Lung (tissue), 12 donors: Measurements from ENCODE around the gene UGDH. TPM values are rescaled to one million over a fixed set of nuclear protein-coding genes. Genes with fewer than 3 reads are reported as not detected.
"Not testable (repeated sequence)": the region's sequence is repeated elsewhere in the genome, so short reads cannot be mapped to it uniquely, and the experiment has no call there.

Experiments used
- ATAC-seq: fragments of 200-7000 bp; cut with Tn5 transposase; one replicate; pipeline ENCODE4 v1.9.1; 2020; ENCODE audit warnings: moderate number of reproducible peaks; ENCODE audit not compliant: insufficient read depth, low FRiP score
- DNase-seq, 3 donors: peaks; one replicate each; pipeline ENCODE4 v3.0.0-alpha.2; 2013 to 2017
- H3K27ac ChIP-seq, 2 donors: one replicate each; pipeline ENCODE4 v1.5.1; 2013; ENCODE audit warnings: mild to moderate bottlenecking in 2 of 2, moderate library complexity in 2 of 2, control low read depth in 1 of 2, inconsistent platforms in 1 of 2, low read depth in 1 of 2, low read length in 1 of 2
- H3K27me3 ChIP-seq, 3 donors: one replicate each; pipeline ENCODE4 v1.5.1; 2013; ENCODE audit warnings: low read length in 2 of 3; ENCODE audit not compliant: control insufficient read depth in 3 of 3, insufficient read depth in 3 of 3
- H3K36me3 ChIP-seq, 4 donors: one replicate each; pipeline ENCODE4 v1.5.1; 2013; ENCODE audit warnings: low read length in 4 of 4, mild to moderate bottlenecking in 1 of 4, moderate library complexity in 1 of 4; ENCODE audit not compliant: control insufficient read depth in 4 of 4, insufficient read depth in 4 of 4
- H3K4me1 ChIP-seq, 5 donors: one replicate each; pipeline ENCODE4 v1.5.1; 2013; ENCODE audit warnings: low read length in 5 of 5, mild to moderate bottlenecking in 2 of 5, moderate library complexity in 1 of 5; ENCODE audit not compliant: control insufficient read depth in 5 of 5, insufficient read depth in 5 of 5
- H3K4me3 ChIP-seq: one replicate; pipeline ENCODE4 v1.5.1; 2013; ENCODE audit warnings: mild to moderate bottlenecking, control low read depth, moderate library complexity
- H3K9ac ChIP-seq, 2 donors: one replicate each; pipeline ENCODE4 v1.5.1; 2013; ENCODE audit warnings: low read length in 2 of 2, control low read depth in 1 of 2; ENCODE audit not compliant: insufficient read depth in 1 of 2
- H3K9me3 ChIP-seq, 4 donors: one replicate each; pipeline ENCODE4 v1.5.1; 2013; ENCODE audit warnings: low read length in 3 of 4, mild to moderate bottlenecking in 1 of 4, moderate library complexity in 1 of 4; ENCODE audit not compliant: control insufficient read depth in 4 of 4, insufficient read depth in 3 of 4
- WGBS, 2 donors: extraction: QIAGEN DNeasy Blood & Tissue Kit; methylation state at CpG; one replicate each; pipeline ENCODE4 v1.1.7; 2013; 5-methylcytosine and 5-hydroxymethylcytosine counted together
- polyA plus RNA-seq, 2 donors: library from polyadenylated mRNA; stranded (reverse); fragments of 200-250 nt; gene quantifications; one replicate each; pipeline ENCODE4 v1.2.1, GENCODE V29; 2013
- total RNA-seq, 2 donors: library from RNA; depleted of rRNA in 1 of 2; stranded (reverse); fragments of >200 nt in 1 of 2; gene quantifications; one replicate each; pipeline ENCODE4 v1.2.1, GENCODE V29; 2014 to 2021
- TF ChIP-seq, protein P1 (sequence below): IDR thresholded peaks from 2 replicates; pipeline ENCODE4 v1.5.1; 2012; ENCODE audit warnings: mild to moderate bottlenecking; ENCODE audit errors: control extremely low read depth, extremely low read depth
- donor health status: control.
- donor health status: control.
- donor health status: Bipolar disorder and iron deficiency.
- donor health status: healthy.
- donor health status: DM: yes; HTN: yes; CAD: no.

Gene UGDH
- total and polyA plus RNA-seq, 4 donors = 13.4 to 69.1 (median 36.6) TPM

DNA sequence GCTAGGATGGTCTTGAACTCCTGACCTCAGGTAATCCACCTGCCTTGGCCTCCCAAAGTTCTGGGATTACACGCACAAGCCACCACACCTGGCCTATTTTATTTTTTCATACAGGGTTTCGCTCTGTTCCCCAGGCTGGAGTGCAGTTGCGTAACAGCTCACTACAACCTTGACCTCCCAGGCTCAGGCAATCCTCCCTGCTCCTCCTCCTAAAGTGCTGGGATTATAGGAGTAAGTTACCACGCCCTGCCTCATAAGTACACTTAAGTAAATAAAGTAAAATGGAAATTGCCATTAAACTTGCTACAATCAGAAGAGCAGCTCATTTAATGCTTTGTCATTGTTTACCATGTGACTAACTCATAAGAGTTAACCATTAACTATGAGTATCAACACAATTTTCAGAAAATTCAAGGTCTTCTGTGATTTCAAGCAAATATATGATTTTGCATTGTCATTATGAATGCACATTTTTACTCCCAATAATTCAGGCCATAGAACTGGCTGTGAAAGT is 12.3 kb downstream of the UGDH start:
- Histone ChIP-seq H3K4me1 (no peaks in the 10 kb centered on the region), H3K27ac (no peak overlapping the region), H3K4me3 (no peak overlapping the region), H3K27me3 (no peaks in the 10 kb centered on the region), H3K36me3 (peaks cover 8 to 42% (median 10%) of the 10 kb centered on the region in 4 donors), H3K9me3 (no peaks in the 10 kb centered on the region), H3K9ac (no peak overlapping the region)
- peak in 1 of 3 donors; percentile 27 for DNase-seq
- TF ChIP-seq, protein P1, sequence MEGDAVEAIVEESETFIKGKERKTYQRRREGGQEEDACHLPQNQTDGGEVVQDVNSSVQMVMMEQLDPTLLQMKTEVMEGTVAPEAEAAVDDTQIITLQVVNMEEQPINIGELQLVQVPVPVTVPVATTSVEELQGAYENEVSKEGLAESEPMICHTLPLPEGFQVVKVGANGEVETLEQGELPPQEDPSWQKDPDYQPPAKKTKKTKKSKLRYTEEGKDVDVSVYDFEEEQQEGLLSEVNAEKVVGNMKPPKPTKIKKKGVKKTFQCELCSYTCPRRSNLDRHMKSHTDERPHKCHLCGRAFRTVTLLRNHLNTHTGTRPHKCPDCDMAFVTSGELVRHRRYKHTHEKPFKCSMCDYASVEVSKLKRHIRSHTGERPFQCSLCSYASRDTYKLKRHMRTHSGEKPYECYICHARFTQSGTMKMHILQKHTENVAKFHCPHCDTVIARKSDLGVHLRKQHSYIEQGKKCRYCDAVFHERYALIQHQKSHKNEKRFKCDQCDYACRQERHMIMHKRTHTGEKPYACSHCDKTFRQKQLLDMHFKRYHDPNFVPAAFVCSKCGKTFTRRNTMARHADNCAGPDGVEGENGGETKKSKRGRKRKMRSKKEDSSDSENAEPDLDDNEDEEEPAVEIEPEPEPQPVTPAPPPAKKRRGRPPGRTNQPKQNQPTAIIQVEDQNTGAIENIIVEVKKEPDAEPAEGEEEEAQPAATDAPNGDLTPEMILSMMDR = no peak
- WGBS, 2 donors = 68 to 94% methylated on average over 4 of the region's 4 CpGs
- ATAC-seq = peak; percentile 41

DNA sequence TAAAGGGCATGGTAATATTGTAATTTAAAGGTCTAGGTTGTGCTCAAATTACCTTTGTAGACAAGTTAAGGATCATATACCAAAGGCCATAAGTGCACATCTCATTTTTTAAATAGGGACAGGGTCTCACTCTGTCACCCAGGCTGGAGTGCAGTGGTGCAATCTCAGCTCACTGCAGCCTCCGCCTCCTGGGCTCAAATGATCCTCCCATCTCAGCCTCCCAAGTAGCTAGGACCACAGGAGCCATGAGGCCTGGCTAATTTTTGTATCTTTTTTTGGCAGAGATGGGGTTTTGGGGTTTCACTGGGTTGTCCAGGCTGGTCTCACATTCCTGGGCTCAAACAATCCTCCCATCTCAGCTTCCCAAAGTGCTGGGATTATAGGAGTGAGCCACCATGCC is 13.0 kb downstream of the UGDH start:
- peaks cover 10 to 45% (median 11%) of the 10 kb centered on the region in 4 donors for H3K36me3 ChIP-seq
- DNase-seq, H3K27me3 ChIP-seq, ATAC-seq, H3K9me3 ChIP-seq, H3K9ac ChIP-seq, H3K4me3 ChIP-seq, H3K4me1 ChIP-seq, H3K27ac ChIP-seq: not testable (repeated sequence)
- WGBS, 2 donors = 96% methylated on average over 1 of the region's 1 CpG

DNA sequence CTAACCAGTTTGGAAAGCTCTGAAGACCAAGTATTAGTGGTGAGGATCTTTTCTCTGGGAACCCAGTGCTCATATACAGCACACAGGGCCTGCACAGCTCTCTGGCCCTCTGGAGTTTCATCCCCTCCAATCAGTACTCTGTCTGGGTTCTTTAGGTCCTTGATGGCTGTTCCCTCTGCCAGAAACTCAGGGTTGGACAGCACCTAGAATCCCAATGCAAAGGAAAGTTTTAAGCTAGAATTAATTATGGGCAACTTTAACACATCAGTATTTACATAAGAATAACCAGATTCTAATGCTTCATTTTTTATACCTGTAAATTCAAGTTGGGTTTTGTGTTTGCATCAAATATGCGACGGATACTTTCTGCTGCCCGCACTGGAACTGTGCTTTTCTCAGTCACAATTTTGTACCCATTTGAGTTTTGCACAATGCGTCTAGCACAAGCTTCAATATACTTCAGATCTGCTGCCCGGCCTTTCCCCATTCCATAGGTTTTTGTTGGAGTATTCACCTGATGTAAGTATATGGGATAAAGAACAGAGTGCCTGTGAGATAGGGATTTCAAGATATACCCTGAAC is 16.8 kb downstream of the UGDH start:
- no peak overlapping the region for H3K9ac ChIP-seq
- peaks cover 23 to 59% (median 37%) of the 10 kb centered on the region in 4 donors for H3K36me3 ChIP-seq
- H3K27me3 ChIP-seq = no peaks in the 10 kb centered on the region
- ATAC-seq (no peak), DNase-seq (no peak)
- no peak overlapping the region for H3K27ac ChIP-seq
- no peaks in the 10 kb centered on the region for H3K9me3 ChIP-seq
- H3K4me1 ChIP-seq = no peaks in the 10 kb centered on the region
- TF ChIP-seq, protein P1 = no peak
- 98 to 99% methylated on average over 5 of the region's 5 CpGs for WGBS, 2 donors
- H3K4me3 ChIP-seq = no peak overlapping the region

DNA sequence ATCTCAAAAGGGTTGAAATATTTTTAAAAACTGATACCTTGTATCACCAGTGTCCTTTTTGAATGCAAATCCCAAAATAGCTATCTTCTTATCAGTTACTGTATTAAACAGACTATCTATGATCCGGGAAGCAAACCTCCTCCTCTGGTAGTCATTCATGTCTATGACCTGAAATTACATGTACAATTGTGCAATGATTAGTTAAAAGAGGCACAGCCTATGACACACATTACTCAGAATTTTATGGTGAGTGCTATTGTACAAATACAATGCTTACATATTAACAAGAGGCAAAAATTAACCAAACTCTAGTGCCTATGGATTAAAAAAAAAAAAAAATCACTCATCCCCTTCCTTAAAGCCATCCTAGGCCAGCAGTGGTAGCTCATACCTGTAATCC is 21.7 kb downstream of the UGDH start:
- Histone ChIP-seq H3K4me1 (no peaks in the 10 kb centered on the region), H3K36me3 (peaks cover 32 to 72% (median 49%) of the 10 kb centered on the region in 4 donors), H3K9ac (no peak overlapping the region), H3K27ac (no peak overlapping the region), H3K4me3 (no peak overlapping the region), H3K9me3 (no peaks in the 10 kb centered on the region), H3K27me3 (no peaks in the 10 kb centered on the region)
- no peak for ATAC-seq
- 78 to 86% methylated on average over 1 of the region's 1 CpG for WGBS, 2 donors
- no peak for DNase-seq
- TF ChIP-seq, protein P1 = no peak
